Measurements from ENCODE around the gene REC8. TPM values are rescaled to one million over a fixed set of nuclear protein-coding genes. Genes with fewer than 3 reads are reported as not detected.

Gene REC8
- total and polyA plus RNA-seq, 2 of the 13 experiments (the other 11 are each of a cell fraction or from before 2014, with no cell fraction given): 3.4 to 14.7 TPM

GRCh38 chr14:24122898-24123297 lies 49.0 kb upstream of the REC8 start (continued):
- TF ChIP-seq TEF (CRISPR knock-in tag; IDR thresholded peaks at IDR 0.05): no peak
- TF ChIP-seq ZNF468 (CRISPR knock-in tag; IDR thresholded peaks at IDR 0.05): no peak
- TF ChIP-seq GLI4 (CRISPR knock-in tag; IDR thresholded peaks at IDR 0.05; ENCODE audit: borderline replicate concordance): no peak
- 0 out of 2 replicates have a peak, but pooled peaks have one; percentile 25 for TF ChIP-seq ZNF10 (CRISPR knock-in tag; IDR thresholded peaks at IDR 0.05; ENCODE audit: borderline replicate concordance, low read depth)
- TF ChIP-seq XBP1 (CRISPR knock-in tag; IDR thresholded peaks at IDR 0.05): no peak
- no peak for TF ChIP-seq ZNF17 (CRISPR knock-in tag; IDR thresholded peaks at IDR 0.05)
- no peak for TF ChIP-seq CENPBD1 (CRISPR knock-in tag; IDR thresholded peaks at IDR 0.05; ENCODE audit: borderline replicate concordance, low read depth)
- TF ChIP-seq MLXIP (CRISPR knock-in tag; IDR thresholded peaks at IDR 0.05; ENCODE audit: borderline replicate concordance): no peak
- no peak for TF ChIP-seq AGO1 (IDR thresholded peaks at IDR 0.05; ENCODE audit: low read depth, low read length, poor library complexity, severe bottlenecking)
- TF ChIP-seq POLR2A (IDR thresholded peaks at IDR 0.05; ENCODE audit: insufficient read depth in 1 of 2, low read depth in 2 of 2, low read length in 2 of 2): peak in 1 of 2 experiments; percentile 34; a peak in 2 of 4 replicates
- TF ChIP-seq ZNF792 (CRISPR knock-in tag; IDR thresholded peaks at IDR 0.05): no peak
- no peak for TF ChIP-seq PITX1 (CRISPR knock-in tag; IDR thresholded peaks at IDR 0.05)
- TF ChIP-seq ZBTB21 (CRISPR knock-in tag; IDR thresholded peaks at IDR 0.05): no peak
- TF ChIP-seq ZNF839 (CRISPR knock-in tag; IDR thresholded peaks at IDR 0.05; ENCODE audit: borderline replicate concordance): peak; percentile 23; the same call in 1 of the 2 replicates
- TF ChIP-seq NR0B2 (CRISPR knock-in tag; IDR thresholded peaks at IDR 0.05): 0 out of 2 replicates have a peak, but pooled peaks have one; percentile 33
- TF ChIP-seq PHB2 (IDR thresholded peaks at IDR 0.05; ENCODE audit: partially characterized antibody): no peak
- no peak for TF ChIP-seq ZNF335 (CRISPR knock-in tag; IDR thresholded peaks at IDR 0.05)
- no peak for TF ChIP-seq ZNF20 (CRISPR knock-in tag; IDR thresholded peaks at IDR 0.05)
- TF ChIP-seq DZIP1 (CRISPR knock-in tag; IDR thresholded peaks at IDR 0.05): no peak
- TF ChIP-seq CREM (IDR thresholded peaks at IDR 0.05): no peak
- no peak for TF ChIP-seq CREM (CRISPR knock-in tag; IDR thresholded peaks at IDR 0.05)
- TF ChIP-seq ZNF563 (CRISPR knock-in tag; IDR thresholded peaks at IDR 0.05): 0 out of 2 replicates have a peak, but pooled peaks have one; percentile 24
- TF ChIP-seq POGZ (CRISPR knock-in tag; IDR thresholded peaks at IDR 0.05): no peak
- TF ChIP-seq ZBTB1 (CRISPR knock-in tag; IDR thresholded peaks at IDR 0.05; ENCODE audit: borderline replicate concordance): no peak

Data from HepG2 (cell line).